ENCODE results near the gene AGER. TPM values are rescaled to one million over a fixed set of nuclear protein-coding genes. Genes with fewer than 3 reads are reported as not detected.
A peak's percentile ranks its signal among the peaks of the same experiment; 100 is the strongest.

Gene AGER
- total and polyA plus RNA-seq, 9 of the 15 experiments (the other 6 are each of a cell fraction or from before 2014, with no cell fraction given), result 1.2 to 11.5 (median 4.1) TPM

GRCh38 chr6:32154514-32155161 lies 29.4 kb downstream of the AGER start (continued):
- TF ChIP-seq ATF1 (CRISPR knock-in tag; IDR thresholded peaks at IDR 0.05) (no peak), ATF1 (tag; IDR thresholded peaks at IDR 0.05) (no peak; the same call in 1 of the 2 replicates), EP400 (IDR thresholded peaks at IDR 0.05) (peak; percentile 82), U2AF1 (optimal IDR thresholded peaks at IDR 0.05; ENCODE audit: low read depth, low read length) (no peak), NCOR1 (IDR thresholded peaks at IDR 0.05) (peak; percentile 36; the same call in 1 of the 2 replicates), ZNF507 (tag; conservative IDR thresholded peaks at IDR 0.05) (no peak), CBFA2T2 (conservative IDR thresholded peaks at IDR 0.05) (peak; percentile 53), SMARCC2 (IDR thresholded peaks at IDR 0.05; ENCODE audit: low read depth) (no peak), ZNF263 (CRISPR knock-in tag; IDR thresholded peaks at IDR 0.05; ENCODE audit: borderline replicate concordance) (peak; percentile 66), RBFOX2 (IDR thresholded peaks at IDR 0.05; ENCODE audit: low read depth, low read length) (peak; percentile 83), POLR2G (IDR thresholded peaks at IDR 0.05; ENCODE audit: low read depth, low read length) (peak; percentile 85), VEZF1 (CRISPR knock-in tag; IDR thresholded peaks at IDR 0.05) (peak; percentile 35), CBFA2T3 (IDR thresholded peaks at IDR 0.05) (peak; percentile 79), ZNF282 (CRISPR knock-in tag; IDR thresholded peaks at IDR 0.05) (peak; percentile 85; the same call in 1 of the 2 replicates), YBX1 (IDR thresholded peaks at IDR 0.05) (no peak), TRIM24 (IDR thresholded peaks at IDR 0.05) (no peak), RNF2 (IDR thresholded peaks at IDR 0.05) (0 out of 2 replicates have a peak, but pooled peaks have one; percentile 25), JUN (IDR thresholded peaks at IDR 0.05; ENCODE audit: borderline replicate concordance, low read depth, low read length) (0 out of 2 replicates have a peak, but pooled peaks have one; percentile 36), JUN (CRISPR knock-in tag; IDR thresholded peaks at IDR 0.05; ENCODE audit: borderline replicate concordance) (no peak), CTCFL (IDR thresholded peaks at IDR 0.05; ENCODE audit: borderline replicate concordance, insufficient read depth, low read depth, low read length, poor library complexity, severe bottlenecking) (peak; percentile 66), ARID2 (IDR thresholded peaks at IDR 0.05) (peak; percentile 87), DIDO1 (tag; IDR thresholded peaks at IDR 0.05; ENCODE audit: low read depth) (no peak), ELF2 (CRISPR knock-in tag; IDR thresholded peaks at IDR 0.05) (peak; percentile 72), ARID4B (CRISPR knock-in tag; IDR thresholded peaks at IDR 0.05) (peak; percentile 81)
